Thyroid gland (tissue), 4 donors: ENCODE measurements around the gene PKP2.

Experiments
- CTCF ChIP-seq, 6 experiments: fragments of 200-600 bp in 3 of 6; fragments of 450-650 bp in 3 of 6; sonication (generic) in 3 of 6; IDR thresholded peaks; one replicate each; pipeline ENCODE4 v1.5.1; 2016 to 2019; ENCODE audit warnings: antibody characterized with exemption in 6 of 6, mild to moderate bottlenecking in 2 of 6, inconsistent platforms in 1 of 6, moderate library complexity in 1 of 6
- POLR2A ChIP-seq, 2 donors: fragments of 450-650 bp; IDR thresholded peaks; one replicate each; pipeline ENCODE4 v1.6.1; 2017; ENCODE audit warnings: antibody characterized with exemption in 2 of 2, mild to moderate bottlenecking in 2 of 2, moderate library complexity in 1 of 2

GRCh38 chr12:32768518-32768917 is 128.1 kb downstream of the PKP2 start:
- TF ChIP-seq CTCF (IDR thresholded peaks at IDR 0.05) (no peak), POLR2A (IDR thresholded peaks at IDR 0.05) (no peak)
